Esophagus squamous epithelium (tissue), 4 donors: Measurements from ENCODE around the gene HOXC5.
"Not testable (repeated sequence)": the region's sequence is repeated elsewhere in the genome, so short reads cannot be mapped to it uniquely, and the experiment has no call there.

Source experiments
- CTCF ChIP-seq, 6 experiments: fragments of 450-650 bp in 4 of 6; fragments of 200-600 bp in 2 of 6; sonication (generic) in 2 of 6; IDR thresholded peaks; one replicate each; pipeline ENCODE4 v1.5.1; 2016 to 2019; ENCODE audit warnings: antibody characterized with exemption in 6 of 6, mild to moderate bottlenecking in 4 of 6, moderate library complexity in 4 of 6
- POLR2A ChIP-seq, 4 donors: fragments of 450-650 bp; IDR thresholded peaks; one replicate each; pipeline ENCODE4 v1.6.1; 2017; ENCODE audit warnings: antibody characterized with exemption in 4 of 4, mild to moderate bottlenecking in 4 of 4, moderate library complexity in 3 of 4

GRCh38 chr12:54081581-54082396 lies 48.9 kb downstream of the HOXC5 start:
- TF ChIP-seq CTCF, POLR2A (IDR thresholded peaks at IDR 0.05): not testable (repeated sequence)
